Activated CD8-positive, alpha-beta memory T cell treated with anti-CD3 and anti-CD28 coated beads for 4 hours (primary cell): ENCODE results near the gene LIN52.

Experiments
- DNase-seq, 2 donors: peaks; one replicate each; pipeline ENCODE4 v3.0.0-alpha.2; 2020; ENCODE audit warnings: low read depth in 2 of 2

LIN52 gene

GRCh38 chr14:74237441-74237840 is 152.7 kb downstream of the LIN52 start:
- DNase-seq, result no peak

DNA sequence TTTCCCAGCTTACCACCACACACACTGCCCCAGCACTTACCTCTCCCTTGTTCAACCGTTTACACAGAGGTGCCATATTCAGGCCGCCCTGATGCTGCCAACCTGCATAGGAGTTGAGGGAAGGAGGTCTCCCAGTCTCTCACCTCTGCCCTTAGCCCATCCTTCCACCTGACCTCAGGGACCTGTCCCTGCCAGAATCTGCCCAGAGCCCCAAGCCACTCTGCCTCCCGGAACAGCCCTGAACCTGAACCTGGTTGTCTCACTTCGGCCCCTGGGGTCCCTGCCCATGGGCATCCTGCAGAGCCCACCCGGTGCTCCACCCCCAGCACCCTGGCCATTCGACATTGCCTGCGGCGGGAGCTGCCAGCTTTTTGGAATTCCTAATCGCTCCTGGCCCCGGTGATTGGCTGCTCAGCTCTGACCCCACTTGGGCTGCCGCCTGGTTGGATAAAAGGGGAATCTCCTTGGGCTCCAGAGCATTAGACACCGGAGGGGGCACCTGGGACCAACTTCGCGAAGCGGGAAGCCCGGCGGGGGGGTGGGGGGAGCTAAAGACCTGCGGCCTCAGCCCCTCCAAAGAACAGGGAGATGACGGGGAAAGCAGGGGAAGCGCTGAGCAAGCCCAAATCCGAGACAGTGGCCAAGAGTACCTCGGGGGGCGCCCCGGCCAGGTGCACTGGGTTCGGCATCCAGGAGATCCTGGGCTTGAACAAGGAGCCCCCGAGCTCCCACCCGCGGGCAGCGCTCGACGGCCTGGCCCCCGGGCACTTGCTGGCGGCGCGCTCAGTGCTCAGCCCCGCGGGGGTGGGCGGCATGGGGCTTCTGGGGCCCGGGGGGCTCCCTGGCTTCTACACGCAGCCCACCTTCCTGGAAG is 154.5 kb downstream of the LIN52 start, which contains the start of gene VSX2:
VSX2 (plus strand) TSS at position 476 of the 874 bp plus-strand sequence; CDS start at position 589, 113 bp downstream.
- no peak for DNase-seq

GRCh38 chr14:74239848-74240793 is 155.4 kb downstream of the LIN52 start:
- no peak for DNase-seq

GRCh38 chr14:74240794-74241651 is 156.3 kb downstream of the LIN52 start:
- DNase-seq, result no peak

DNA sequence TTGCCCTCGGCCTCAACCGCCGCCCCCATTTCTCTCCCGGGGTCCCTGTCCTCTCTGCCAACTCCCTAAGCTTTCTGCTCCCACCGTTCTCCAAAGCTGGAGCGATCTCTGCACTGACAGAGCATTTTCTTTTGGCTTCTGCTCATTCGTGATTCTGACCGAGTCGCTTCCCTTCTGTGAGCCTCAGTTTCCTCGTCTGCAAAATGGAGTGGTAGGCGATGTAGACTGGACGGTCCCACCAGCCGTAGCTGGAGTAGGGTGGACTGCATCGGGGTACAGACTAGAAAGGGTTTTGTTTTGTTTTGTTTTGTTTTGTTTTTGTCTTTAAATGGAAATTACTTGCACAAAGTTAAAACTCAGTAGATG is 156.9 kb downstream of the LIN52 start:
- DNase-seq, result no peak

GRCh38 chr14:74242021-74242779 is 157.4 kb downstream of the LIN52 start:
- DNase-seq, result no peak

DNA sequence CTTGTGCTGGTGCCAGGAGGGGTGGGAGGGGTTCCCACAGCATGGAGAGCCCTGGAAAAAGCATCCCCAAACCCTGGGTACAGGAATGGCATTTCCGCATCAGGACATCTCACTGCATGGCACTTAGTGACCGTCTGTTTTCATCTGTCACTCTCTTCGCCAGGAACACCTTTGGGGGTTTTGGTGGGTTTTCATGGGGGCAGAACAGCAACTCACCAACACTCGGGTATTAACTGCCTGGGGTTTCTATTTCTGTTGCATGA is 158.0 kb downstream of the LIN52 start:
- no peak for DNase-seq

DNA sequence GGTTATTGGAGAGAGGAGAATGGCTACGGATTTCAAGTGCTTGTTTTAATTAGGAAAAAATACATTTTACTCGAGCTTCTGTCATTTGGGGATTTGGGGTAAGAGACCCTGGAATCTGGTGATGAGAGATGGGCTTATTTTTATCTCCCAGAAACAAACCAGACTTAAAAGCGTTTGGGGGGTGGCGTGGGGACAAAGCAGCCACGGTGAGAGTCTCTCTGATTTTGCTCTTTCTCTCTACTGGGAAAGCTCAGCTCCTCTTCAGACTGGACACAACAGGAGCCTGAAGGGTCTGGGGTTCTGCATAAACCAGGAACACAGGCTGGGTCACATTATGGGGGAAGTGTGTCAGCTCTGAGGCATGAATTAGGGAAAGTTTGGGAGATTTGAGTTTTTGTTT is 158.3 kb downstream of the LIN52 start:
- no peak for DNase-seq

GRCh38 chr14:74244115-74244514 is 159.4 kb downstream of the LIN52 start:
- DNase-seq, result no peak

DNA sequence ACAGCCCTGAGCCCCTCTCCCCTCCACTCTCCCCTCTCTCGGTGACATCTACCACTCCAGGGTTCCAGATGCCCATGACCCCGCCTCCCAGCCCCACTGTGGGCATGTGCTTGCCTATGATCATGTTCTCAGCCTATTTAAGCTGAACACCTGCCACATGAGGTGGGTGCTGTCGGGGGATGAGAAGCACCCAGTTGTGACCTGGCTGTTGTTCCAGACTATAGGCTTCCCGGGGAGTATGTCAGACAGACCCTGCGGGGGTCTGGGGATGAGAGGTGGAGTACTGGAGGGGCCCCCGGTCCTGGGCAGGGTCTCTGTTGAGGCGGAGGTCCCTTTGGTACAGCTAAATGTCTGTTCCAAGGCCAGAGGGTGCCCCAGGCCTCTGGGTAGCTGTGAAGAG is 160.5 kb downstream of the LIN52 start:
- no peak for DNase-seq

DNA sequence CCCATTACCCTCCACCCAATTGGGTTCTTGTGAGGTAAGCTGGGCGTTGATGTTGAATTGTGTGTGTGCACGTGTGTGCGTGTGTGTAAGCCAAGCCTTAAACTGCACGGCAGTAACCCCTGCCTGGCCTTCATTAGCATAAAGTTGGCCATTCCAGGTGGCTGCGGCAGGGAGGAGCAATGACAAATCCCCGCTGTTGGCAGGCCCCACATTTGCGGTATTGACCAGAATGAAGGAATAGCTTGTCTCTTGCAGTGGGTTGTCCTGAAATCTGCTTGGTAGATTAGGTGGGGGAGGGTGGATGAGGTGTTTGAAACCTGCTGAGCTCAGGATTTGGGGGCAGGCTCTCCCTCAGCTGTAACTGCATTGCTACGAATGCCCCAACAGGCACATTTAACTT is 161.8 kb downstream of the LIN52 start:
- no peak for DNase-seq

DNA sequence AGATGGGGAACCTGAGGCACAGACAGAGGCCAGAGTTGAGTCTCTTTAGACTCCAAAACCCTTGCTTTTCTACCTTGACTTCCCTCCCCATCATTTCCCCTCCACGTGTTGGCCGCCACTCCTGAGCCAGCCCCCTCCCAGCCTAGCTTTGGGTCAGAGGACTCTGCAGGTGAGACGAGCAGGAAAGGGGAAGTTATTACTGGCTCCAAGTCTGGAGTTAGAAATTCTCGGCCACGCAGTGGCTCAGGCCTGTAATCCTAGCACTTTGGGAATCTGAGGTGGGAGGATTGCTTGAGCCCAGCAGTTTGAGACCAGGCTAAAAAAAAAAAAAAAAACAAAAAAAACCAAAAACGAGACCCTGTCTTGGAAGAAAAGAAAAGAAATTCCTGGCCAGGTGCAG is 163.3 kb downstream of the LIN52 start:
- no peak for DNase-seq

DNA sequence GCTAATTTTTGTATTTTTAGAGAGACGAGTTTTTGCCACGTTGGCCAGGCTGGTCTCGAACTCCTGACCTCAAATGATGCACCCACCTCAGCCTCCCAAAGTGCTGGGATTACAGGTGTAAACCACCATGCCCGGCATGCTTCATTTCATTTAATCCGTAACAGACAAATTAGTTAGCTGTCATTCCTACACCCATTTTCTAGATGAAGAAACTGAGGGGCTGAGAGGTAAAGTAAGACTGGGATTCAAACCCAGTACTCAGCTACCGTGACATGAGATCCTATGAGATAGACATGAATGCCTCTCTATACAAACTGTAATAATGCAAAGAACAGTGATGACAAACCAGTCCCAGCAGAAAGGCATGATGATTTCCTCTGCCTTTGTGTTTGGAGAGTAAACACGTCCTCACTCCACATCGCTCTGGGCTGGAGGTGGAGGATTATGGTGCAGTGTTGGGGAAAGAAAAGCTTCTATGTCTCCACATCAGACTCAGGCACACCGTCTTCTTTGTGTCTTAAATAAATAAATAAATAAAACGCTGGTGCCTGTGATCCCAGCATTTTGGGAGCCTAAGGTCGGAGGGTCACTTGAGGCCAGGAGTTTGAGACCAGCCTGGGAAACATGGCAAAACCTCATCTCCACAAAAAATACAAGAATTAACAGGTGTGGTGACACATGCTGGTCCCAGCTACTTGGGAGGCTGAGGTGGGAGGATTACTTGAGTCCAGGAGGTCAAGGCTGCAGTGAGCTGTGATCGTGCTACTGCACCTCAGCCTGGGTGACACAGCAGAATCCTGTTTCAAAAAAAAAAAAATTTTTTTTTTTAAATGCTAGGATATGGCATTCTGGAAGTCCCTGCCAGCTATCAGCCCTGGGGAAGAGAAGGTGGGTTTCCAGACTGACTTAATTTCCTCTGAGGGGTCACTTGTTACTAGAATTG is 164.9 kb downstream of the LIN52 start:
- no peak for DNase-seq
